Measurements from ENCODE around the gene TAOK3. TPM values are rescaled to one million over a fixed set of nuclear protein-coding genes. Genes with fewer than 3 reads are reported as not detected.

TAOK3 gene
- total and polyA plus RNA-seq, 9 of the 15 experiments (the other 6 are each of a cell fraction or from before 2014, with no cell fraction given), result 24.3 to 83.5 (median 47.1) TPM

- TF ChIP-seq ATF7 (IDR thresholded peaks at IDR 0.05) (peak; percentile 43; the same call in 1 of the 2 replicates), ZNF695 (CRISPR knock-in tag; IDR thresholded peaks at IDR 0.05) (no peak), MIER1 (IDR thresholded peaks at IDR 0.05; ENCODE audit: low read depth) (no peak), GABPA (tag; conservative IDR thresholded peaks at IDR 0.05; ENCODE audit: low read depth) (peak; percentile 38), CREBBP (IDR thresholded peaks at IDR 0.05; ENCODE audit: low read depth, low read length) (no peak), TAL1 (IDR thresholded peaks at IDR 0.05) (no peak), CC2D1A (IDR thresholded peaks at IDR 0.05) (no peak), MAX (CRISPR knock-in tag; IDR thresholded peaks at IDR 0.05) (peak; percentile 48; the same call in 1 of the 2 replicates), ZNF436 (CRISPR knock-in tag; IDR thresholded peaks at IDR 0.05) (no peak), NR3C1 (CRISPR knock-in tag; IDR thresholded peaks at IDR 0.05) (no peak), ZBTB17 (CRISPR knock-in tag; IDR thresholded peaks at IDR 0.05) (peak; percentile 99), ZNF57 (CRISPR knock-in tag; IDR thresholded peaks at IDR 0.05) (no peak), ZMIZ1 (IDR thresholded peaks at IDR 0.05; ENCODE audit: low read depth in 2 of 2, low read length in 2 of 2) (peak; percentile 23 to 98; a peak in 3 of 4 replicates), PURB (CRISPR knock-in tag; IDR thresholded peaks at IDR 0.05; ENCODE audit: low read depth) (no peak), ZNF395 (CRISPR knock-in tag; IDR thresholded peaks at IDR 0.05) (no peak), SMC3 (conservative IDR thresholded peaks at IDR 0.05; ENCODE audit: insufficient read depth, low read depth, low read length) (no peak), ZNF384 (IDR thresholded peaks at IDR 0.05; ENCODE audit: low read depth, low read length) (no peak), GTF2B (IDR thresholded peaks at IDR 0.05; ENCODE audit: extremely low read depth, insufficient read length) (peak; percentile 53), TARDBP (IDR thresholded peaks at IDR 0.05) (no peak), BACH1 (tag; IDR thresholded peaks at IDR 0.05) (no peak), CBX8 (IDR thresholded peaks at IDR 0.05; ENCODE audit: borderline replicate concordance, extremely low read depth, low read depth, low read length, poor library complexity, severe bottlenecking) (no peak), JUND (IDR thresholded peaks at IDR 0.05; ENCODE audit: borderline replicate concordance, low read depth, low read length) (no peak; the same call in 1 of the 2 replicates), JUND (tag; IDR thresholded peaks at IDR 0.05; ENCODE audit: borderline replicate concordance, low read depth, low read length) (no peak; the same call in 2 of the 3 replicates)
These were observed at the start of gene TAOK3 (continued) for GRCh38 chr12:118372541-118373495.

Data from K562 (cell line).